Peyer's patch (tissue), 4 donors: ENCODE results near the gene NCDN.

ENCODE experiments used
- CTCF ChIP-seq, 6 experiments: fragments of 450-650 bp in 4 of 6; fragments of 200-600 bp in 2 of 6; sonication (generic) in 1 of 6; IDR thresholded peaks; one replicate each; pipeline ENCODE4 v1.5.1; 2017 to 2019; ENCODE audit warnings: antibody characterized with exemption in 6 of 6, mild to moderate bottlenecking in 3 of 6, moderate library complexity in 1 of 6
- POLR2A ChIP-seq, 2 donors: fragments of 450-650 bp; IDR thresholded peaks; one replicate each; pipeline ENCODE4 v1.5.1; 2017; ENCODE audit warnings: antibody characterized with exemption in 2 of 2, mild to moderate bottlenecking in 2 of 2, moderate library complexity in 2 of 2

GRCh38 chr1:35589516-35590427 is 32.2 kb downstream of the NCDN start:
- TF ChIP-seq CTCF (IDR thresholded peaks at IDR 0.05) (no peak), POLR2A (IDR thresholded peaks at IDR 0.05) (no peak)
